ENCODE results near the gene HEXD.
"Not testable (repeated sequence)": the region's sequence is repeated elsewhere in the genome, so short reads cannot be mapped to it uniquely, and the experiment has no call there.

DNA sequence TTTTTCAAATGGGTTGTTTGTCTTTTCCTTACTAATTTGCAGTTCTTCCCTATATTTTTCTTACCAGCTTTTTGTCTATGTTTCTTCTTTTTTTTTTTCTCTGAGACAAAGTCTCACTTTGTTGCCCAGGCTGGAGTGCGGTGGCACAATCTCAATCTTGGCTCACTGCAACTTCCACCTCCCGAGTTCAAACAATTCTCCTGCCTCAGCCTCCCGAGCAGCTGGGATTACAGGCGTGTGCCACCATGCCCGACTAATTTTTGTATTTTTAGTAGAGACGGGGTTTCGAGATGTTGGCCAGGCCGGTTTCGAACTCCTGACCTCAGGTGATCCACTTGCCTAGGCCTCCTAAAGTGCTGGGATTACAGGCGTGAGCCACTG is 45.1 kb upstream of the HEXD start:
- not testable (repeated sequence) for TF ChIP-seq POLR2A (IDR thresholded peaks at IDR 0.05; ENCODE audit: low read depth, low read length); EZH2 (IDR thresholded peaks at IDR 0.05; ENCODE audit: borderline replicate concordance, low read depth, low read length, severe bottlenecking); CTCF (IDR thresholded peaks at IDR 0.05; ENCODE audit: extremely low read depth in 1 of 2, insufficient read depth in 1 of 2, low read depth in 1 of 2, low read length in 2 of 2)

All from endothelial cell of umbilical vein (primary cell).